B cell (primary cell): ENCODE data around the gene NME1.

Source experiments
- EZH2 ChIP-seq: IDR thresholded peaks from 2 replicates; pipeline ENCODE4 v1.6.1; 2012; ENCODE audit warnings: borderline replicate concordance, low read depth, mild to moderate bottlenecking, moderate library complexity, low read length; ENCODE audit not compliant: insufficient read depth, poor library complexity, severe bottlenecking
- TF ChIP-seq, protein P1 (sequence below): fragments of 200-600 bp; IDR thresholded peaks from one replicate; pipeline ENCODE4 v1.8.0; 2022; ENCODE audit warnings: antibody characterized with exemption, mild to moderate bottlenecking

DNA sequence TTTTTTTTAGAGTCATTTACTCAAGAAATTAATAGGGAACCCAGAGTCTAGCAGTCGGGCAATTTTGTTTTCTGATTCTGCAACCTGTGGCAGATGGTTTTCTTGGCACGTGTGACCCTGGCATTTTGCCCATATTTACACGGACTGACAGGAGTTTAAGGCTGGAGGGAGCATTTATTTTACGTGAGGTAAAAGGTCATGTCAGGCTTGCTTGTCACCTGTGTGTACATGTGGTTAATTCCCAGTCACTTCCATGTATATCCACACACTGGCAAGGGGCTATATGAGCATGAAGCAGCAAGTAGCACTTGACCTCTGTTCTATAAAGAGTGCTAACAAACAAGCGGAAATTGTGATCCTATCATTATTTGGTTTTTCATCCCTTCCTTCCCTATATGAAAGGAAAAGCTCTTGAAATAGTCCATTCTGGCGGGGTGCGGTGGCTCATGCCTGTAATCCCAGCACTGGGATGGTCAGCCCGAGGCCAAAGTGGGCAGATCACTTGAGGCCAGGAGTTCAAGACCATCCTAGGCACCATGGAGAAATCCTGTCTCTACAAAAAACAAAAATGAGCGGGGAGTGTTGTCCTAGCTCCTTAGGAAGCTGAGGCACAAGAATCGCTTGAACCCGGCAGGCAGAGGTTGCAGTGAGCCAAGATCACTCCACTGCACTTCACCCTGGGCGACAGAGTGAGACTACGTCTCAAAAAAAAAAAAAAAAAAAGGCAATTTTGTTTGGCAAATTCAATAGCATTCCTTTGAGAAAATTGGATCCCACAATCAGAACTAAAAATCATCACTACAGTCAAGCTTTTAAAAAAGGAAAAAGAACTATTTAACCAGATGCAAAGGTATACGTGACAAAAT is 34.8 kb upstream of the NME1 start:
- TF ChIP-seq, protein P1, sequence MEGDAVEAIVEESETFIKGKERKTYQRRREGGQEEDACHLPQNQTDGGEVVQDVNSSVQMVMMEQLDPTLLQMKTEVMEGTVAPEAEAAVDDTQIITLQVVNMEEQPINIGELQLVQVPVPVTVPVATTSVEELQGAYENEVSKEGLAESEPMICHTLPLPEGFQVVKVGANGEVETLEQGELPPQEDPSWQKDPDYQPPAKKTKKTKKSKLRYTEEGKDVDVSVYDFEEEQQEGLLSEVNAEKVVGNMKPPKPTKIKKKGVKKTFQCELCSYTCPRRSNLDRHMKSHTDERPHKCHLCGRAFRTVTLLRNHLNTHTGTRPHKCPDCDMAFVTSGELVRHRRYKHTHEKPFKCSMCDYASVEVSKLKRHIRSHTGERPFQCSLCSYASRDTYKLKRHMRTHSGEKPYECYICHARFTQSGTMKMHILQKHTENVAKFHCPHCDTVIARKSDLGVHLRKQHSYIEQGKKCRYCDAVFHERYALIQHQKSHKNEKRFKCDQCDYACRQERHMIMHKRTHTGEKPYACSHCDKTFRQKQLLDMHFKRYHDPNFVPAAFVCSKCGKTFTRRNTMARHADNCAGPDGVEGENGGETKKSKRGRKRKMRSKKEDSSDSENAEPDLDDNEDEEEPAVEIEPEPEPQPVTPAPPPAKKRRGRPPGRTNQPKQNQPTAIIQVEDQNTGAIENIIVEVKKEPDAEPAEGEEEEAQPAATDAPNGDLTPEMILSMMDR, result no peak
- TF ChIP-seq EZH2, result no peak
